Liver (tissue), 9 donors: Measurements from ENCODE around the gene MBD3L2B. TPM values are rescaled to one million over a fixed set of nuclear protein-coding genes. Genes with fewer than 3 reads are reported as not detected.

Source experiments
- DNase-seq: peaks from one replicate; pipeline ENCODE4 v3.0.0-alpha.2; 2017; ENCODE audit warnings: low spot score
- H3K27ac ChIP-seq, 2 donors: one replicate each; pipeline ENCODE4 v1.7.0; 2013; ENCODE audit warnings: inconsistent platforms in 2 of 2, low read length in 2 of 2, control low read depth in 1 of 2, low read depth in 1 of 2, mild to moderate bottlenecking in 1 of 2
- H3K27me3 ChIP-seq, 4 donors: one replicate each; pipeline versions ENCODE4 v1.6.1 to v1.7.0; 2013; ENCODE audit warnings: low read length in 3 of 4, inconsistent platforms in 1 of 4, mild to moderate bottlenecking in 1 of 4, moderate library complexity in 1 of 4; ENCODE audit not compliant: control insufficient read depth in 4 of 4, insufficient read depth in 4 of 4
- H3K36me3 ChIP-seq, 4 donors: one replicate each; pipeline versions ENCODE4 v1.6.1 to v1.7.0; 2013; ENCODE audit warnings: low read length in 3 of 4, mild to moderate bottlenecking in 3 of 4, low read depth in 1 of 4, moderate library complexity in 1 of 4; ENCODE audit not compliant: control insufficient read depth in 4 of 4, insufficient read depth in 3 of 4
- H3K4me1 ChIP-seq, 4 donors: one replicate each; pipeline versions ENCODE4 v1.6.1 to v1.7.0; 2013; ENCODE audit warnings: low read length in 3 of 4, mild to moderate bottlenecking in 3 of 4, moderate library complexity in 1 of 4; ENCODE audit not compliant: control insufficient read depth in 4 of 4, insufficient read depth in 4 of 4
- H3K4me3 ChIP-seq, 3 donors: one replicate each; pipeline versions ENCODE4 v1.6.1 to v1.7.0; 2013; ENCODE audit warnings: low read length in 3 of 3, control low read depth in 1 of 3, low read depth in 1 of 3, mild to moderate bottlenecking in 1 of 3
- H3K9ac ChIP-seq, 2 donors: one replicate each; pipeline ENCODE4 v1.7.0; 2013; ENCODE audit warnings: low read length in 2 of 2, mild to moderate bottlenecking in 2 of 2, moderate library complexity in 2 of 2, control low read depth in 1 of 2, low read depth in 1 of 2
- H3K9me3 ChIP-seq, 4 donors: one replicate each; pipeline versions ENCODE4 v1.6.1 to v1.7.0; 2013; ENCODE audit warnings: low read length in 3 of 4; ENCODE audit not compliant: control insufficient read depth in 4 of 4
- ATF3 ChIP-seq: IDR thresholded peaks from 2 replicates; pipeline ENCODE4 v1.6.1; 2016; ENCODE audit warnings: antibody characterized with exemption
- CTCF ChIP-seq: fragments of 150-350 bp; IDR thresholded peaks from 2 replicates; pipeline ENCODE4 v1.5.1; 2017; ENCODE audit warnings: improper control_type of control experiment, low read depth, low read length; ENCODE audit not compliant: missing input control
- EGR1 ChIP-seq, 2 donors: IDR thresholded peaks; 2 replicates each; pipeline ENCODE4 v1.6.1; 2016 to 2018; ENCODE audit warnings: antibody characterized with exemption in 2 of 2, low read depth in 2 of 2
- FOXA1 ChIP-seq: IDR thresholded peaks from 2 replicates; pipeline ENCODE4 v1.6.1; 2016; ENCODE audit warnings: antibody characterized with exemption
- FOXA2 ChIP-seq: IDR thresholded peaks from 2 replicates; pipeline ENCODE4 v1.6.1; 2016; ENCODE audit warnings: antibody characterized with exemption
- GABPA ChIP-seq, 2 donors: IDR thresholded peaks in 1 of 2; conservative IDR thresholded peaks in 1 of 2; 2 replicates each; pipeline ENCODE4 v1.6.1; 2016; ENCODE audit warnings: antibody characterized with exemption in 2 of 2, mild to moderate bottlenecking in 1 of 2, moderate library complexity in 1 of 2
- HNF4A ChIP-seq, 2 donors: conservative IDR thresholded peaks; 2 replicates each; pipeline ENCODE4 v1.6.1; 2016; ENCODE audit warnings: antibody characterized with exemption in 2 of 2, mild to moderate bottlenecking in 2 of 2
- HNF4G ChIP-seq: IDR thresholded peaks from 2 replicates; pipeline ENCODE4 v1.6.1; 2016; ENCODE audit warnings: antibody characterized with exemption
- JUND ChIP-seq, 2 donors: IDR thresholded peaks; 2 replicates each; pipeline ENCODE4 v1.6.1; 2016; ENCODE audit warnings: antibody characterized with exemption in 2 of 2
- MAX ChIP-seq: IDR thresholded peaks from 2 replicates; pipeline ENCODE4 v1.6.1; 2016; ENCODE audit warnings: antibody characterized with exemption
- NR2F2 ChIP-seq: IDR thresholded peaks from 2 replicates; pipeline ENCODE4 v1.6.1; 2016; ENCODE audit warnings: antibody characterized with exemption
- RAD21 ChIP-seq, 2 donors: IDR thresholded peaks; 2 replicates each; pipeline ENCODE4 v1.6.1; 2016; ENCODE audit warnings: antibody characterized with exemption in 2 of 2, mild to moderate bottlenecking in 2 of 2
- REST ChIP-seq: IDR thresholded peaks from 2 replicates; pipeline ENCODE4 v1.6.1; 2016; ENCODE audit warnings: antibody characterized with exemption, mild to moderate bottlenecking
- RXRA ChIP-seq, 2 donors: IDR thresholded peaks; 2 replicates each; pipeline ENCODE4 v1.6.1; 2017 to 2018; ENCODE audit warnings: antibody characterized with exemption in 2 of 2, mild to moderate bottlenecking in 1 of 2
- SP1 ChIP-seq: IDR thresholded peaks from 2 replicates; pipeline ENCODE4 v1.6.1; 2018; ENCODE audit warnings: antibody characterized with exemption, mild to moderate bottlenecking
- TAF1 ChIP-seq: conservative IDR thresholded peaks from 2 replicates; pipeline ENCODE4 v1.6.1; 2016; ENCODE audit warnings: antibody characterized with exemption, mild to moderate bottlenecking
- YY1 ChIP-seq: IDR thresholded peaks from 2 replicates; pipeline ENCODE4 v1.6.1; 2016; ENCODE audit warnings: antibody characterized with exemption, mild to moderate bottlenecking
- ZBTB33 ChIP-seq: IDR thresholded peaks from 2 replicates; pipeline ENCODE4 v1.6.1; 2016; ENCODE audit warnings: antibody characterized with exemption
- WGBS: extraction: QIAGEN DNeasy Blood & Tissue Kit; methylation state at CpG from one replicate; pipeline ENCODE4 v1.1.7; 2013; 5-methylcytosine and 5-hydroxymethylcytosine counted together
- polyA plus RNA-seq, 2 donors: library from polyadenylated mRNA; stranded (reverse) in 1 of 2; unstranded in 1 of 2; fragments of 200-250 nt in 1 of 2; fragments of >200 nt in 1 of 2; fragmentation: Nextera tagmentation in 1 of 2; extraction: Ambion mirVana in 1 of 2; gene quantifications; one replicate each; pipeline versions ENCODE4 v1.2.1 to v1.2.3, GENCODE V29; 2013 to 2015
- total RNA-seq, 2 donors: library from RNA; depleted of rRNA; stranded (reverse); fragments of >200 nt; gene quantifications; one replicate each; pipeline ENCODE4 v1.2.3, GENCODE V29; 2014
- donor health status: healthy.
- donor health status: healthy.
- donor health status: healthy.
- donor health status: healthy.
- donor health status: healthy.

The MBD3L2B gene
- total and polyA plus RNA-seq, 4 donors: not detected

GRCh38 chr19:6999933-7000332 is 21.3 kb downstream of the MBD3L2B start:
- H3K9me3 ChIP-seq: no peaks in the 10 kb centered on the region
- DNase-seq: no peak
- no peak overlapping the region for H3K27ac ChIP-seq
- 63% methylated on average over 7 of the region's 7 CpGs for WGBS
- H3K4me3 ChIP-seq: no peak overlapping the region
- no peak for TF ChIP-seq RXRA (IDR thresholded peaks at IDR 0.05)
- no peak for TF ChIP-seq TAF1
- TF ChIP-seq ZBTB33: no peak
- no peak for TF ChIP-seq REST
- peaks cover 0 to 2% (median 0%) of the 10 kb centered on the region in 4 donors for H3K4me1 ChIP-seq
- no peaks in the 10 kb centered on the region for H3K36me3 ChIP-seq
- no peaks in the 10 kb centered on the region for H3K27me3 ChIP-seq
- no peak overlapping the region for H3K9ac ChIP-seq

- DNase-seq: no peak
- no peaks in the 10 kb centered on the region for H3K27me3 ChIP-seq
- no peaks in the 10 kb centered on the region for H3K9me3 ChIP-seq
- H3K36me3 ChIP-seq: no peaks in the 10 kb centered on the region
- H3K27ac ChIP-seq: no peak overlapping the region
- H3K4me3 ChIP-seq: peak overlapping the region in 1 of 3 donors; percentile 6
- WGBS: 81% methylated on average over 15 of the region's 15 CpGs
- H3K4me1 ChIP-seq: no peaks in the 10 kb centered on the region
- no peak for TF ChIP-seq EGR1 (IDR thresholded peaks at IDR 0.05; ENCODE audit: low read depth in 2 of 2)
- no peak for TF ChIP-seq YY1
- TF ChIP-seq FOXA1: no peak
- no peak for TF ChIP-seq GABPA (IDR thresholded peaks at IDR 0.05 in 1 of 2, conservative IDR thresholded peaks at IDR 0.05 in 1 of 2)
- TF ChIP-seq JUND (IDR thresholded peaks at IDR 0.05): no peak
- TF ChIP-seq RXRA (IDR thresholded peaks at IDR 0.05): no peak
- no peak for TF ChIP-seq HNF4G
- no peak for TF ChIP-seq REST
- no peak for TF ChIP-seq RAD21 (IDR thresholded peaks at IDR 0.05)
- TF ChIP-seq ZBTB33: no peak
- no peak for TF ChIP-seq TAF1
- no peak for TF ChIP-seq SP1
- TF ChIP-seq CTCF: no peak
- TF ChIP-seq MAX: no peak
- TF ChIP-seq FOXA2: no peak
- no peak for TF ChIP-seq NR2F2
- no peak for TF ChIP-seq HNF4A (conservative IDR thresholded peaks at IDR 0.05)
- no peak for TF ChIP-seq ATF3
- no peak overlapping the region for H3K9ac ChIP-seq
Measured at GRCh38 chr19:6997679-6998445, 23.4 kb downstream of the MBD3L2B start.
